Measurements from ENCODE around the gene IGFALS.

GRCh38 chr16:1768061-1768766 is 25.3 kb downstream of the IGFALS start:
- TF ChIP-seq CTCF (conservative IDR thresholded peaks at IDR 0.05; ENCODE audit: low read depth, low read length) (no peak), MAZ (IDR thresholded peaks at IDR 0.05; ENCODE audit: borderline replicate concordance, low read depth, low read length) (no peak)
